GM19238 (cell line): Measurements from ENCODE around the gene ELL3.
A peak's percentile ranks its signal among the peaks of the same experiment; 100 is the strongest.
"Not testable (repeated sequence)": the region's sequence is repeated elsewhere in the genome, so short reads cannot be mapped to it uniquely, and the experiment has no call there.

ENCODE experiments used
- DNase-seq: peaks from one replicate; pipeline ENCODE4 v3.0.0; 2011; ENCODE audit warnings: low spot score; ENCODE audit not compliant: insufficient read length

The ELL3 gene

DNA sequence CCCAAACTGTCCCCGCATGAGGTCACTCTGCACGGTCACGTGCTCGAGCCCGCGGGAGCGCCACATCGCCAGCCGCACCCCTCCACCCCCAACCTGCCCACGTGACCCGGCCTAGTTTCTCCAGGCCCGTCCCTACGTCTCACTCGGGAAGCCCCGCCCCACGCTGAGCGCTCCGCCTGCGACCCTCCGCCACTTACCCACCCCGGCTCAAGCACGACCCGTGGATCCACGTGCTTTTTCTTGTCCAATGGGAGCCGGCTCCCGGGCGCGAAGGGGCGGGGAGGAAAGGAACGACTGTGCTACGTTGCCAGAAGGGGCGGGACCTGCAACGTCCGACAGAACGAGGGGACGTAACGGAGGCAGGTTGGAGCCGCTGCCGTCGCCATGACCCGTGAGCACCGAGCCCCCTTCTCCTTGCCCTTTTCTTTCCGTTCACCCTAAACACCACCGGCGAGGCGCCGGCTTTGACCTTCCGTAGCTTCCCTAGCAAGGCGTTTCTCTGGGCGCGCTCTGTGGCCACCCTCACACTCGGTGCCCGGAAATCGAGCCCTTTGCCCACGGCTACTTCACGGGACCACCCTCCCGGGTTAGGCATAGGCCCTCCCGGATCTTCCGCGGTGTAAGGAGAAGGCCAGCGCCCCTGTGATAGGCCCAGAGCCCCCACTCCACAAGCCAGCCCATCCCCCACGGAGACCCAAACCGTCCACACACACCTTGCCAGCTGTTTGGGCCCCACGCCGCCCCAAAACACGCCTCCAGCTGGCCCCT, 15.4 kb upstream of the ELL3 start, which contains the start of gene SERF2:
Gene SERF2, plus strand, starts transcription at position 328 of the 768 bp plus-strand sequence. Its CDS starts 57 bp downstream, at position 385.
- DNase-seq: peak; percentile 95

DNA sequence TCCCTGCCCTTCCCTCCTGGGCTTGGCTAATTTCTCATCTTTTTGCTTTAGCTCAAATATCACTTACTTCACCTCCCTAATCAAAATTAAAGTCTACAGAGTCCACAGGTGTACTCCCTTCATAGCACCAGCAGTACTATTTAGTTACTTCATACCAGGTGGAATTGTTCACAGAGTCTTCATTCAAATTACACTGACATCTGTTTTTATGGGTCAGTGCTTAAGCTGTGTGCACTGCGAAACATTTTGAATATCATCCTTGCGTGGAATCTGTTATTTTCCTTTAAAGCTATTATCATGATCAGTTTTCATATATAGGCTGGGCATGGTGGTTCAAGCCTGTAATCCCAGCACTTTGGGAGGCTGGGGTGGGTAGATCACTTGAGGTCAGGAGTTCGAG, 12.6 kb upstream of the ELL3 start:
- no peak for DNase-seq

DNA sequence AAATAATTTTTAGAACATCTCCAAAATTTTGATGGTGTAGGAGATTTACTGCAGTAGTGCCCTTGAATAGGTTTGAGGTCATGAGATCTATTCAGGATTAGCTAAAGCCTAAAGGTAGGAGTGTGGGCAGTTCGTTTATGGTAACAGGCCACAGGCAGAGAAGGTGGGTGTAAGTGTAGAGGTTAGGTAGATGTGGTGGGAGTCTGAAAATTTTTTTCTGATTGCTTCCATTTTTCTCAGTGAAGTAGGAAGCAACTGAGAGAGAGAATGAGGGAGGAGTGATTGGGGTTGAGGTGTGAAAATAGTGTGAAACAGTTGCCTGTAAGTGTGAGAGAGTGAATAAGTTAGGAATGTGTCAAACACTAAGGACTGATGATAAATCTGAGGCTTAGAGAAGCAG, 2.2 kb upstream of the ELL3 start:
- DNase-seq: no peak

DNA sequence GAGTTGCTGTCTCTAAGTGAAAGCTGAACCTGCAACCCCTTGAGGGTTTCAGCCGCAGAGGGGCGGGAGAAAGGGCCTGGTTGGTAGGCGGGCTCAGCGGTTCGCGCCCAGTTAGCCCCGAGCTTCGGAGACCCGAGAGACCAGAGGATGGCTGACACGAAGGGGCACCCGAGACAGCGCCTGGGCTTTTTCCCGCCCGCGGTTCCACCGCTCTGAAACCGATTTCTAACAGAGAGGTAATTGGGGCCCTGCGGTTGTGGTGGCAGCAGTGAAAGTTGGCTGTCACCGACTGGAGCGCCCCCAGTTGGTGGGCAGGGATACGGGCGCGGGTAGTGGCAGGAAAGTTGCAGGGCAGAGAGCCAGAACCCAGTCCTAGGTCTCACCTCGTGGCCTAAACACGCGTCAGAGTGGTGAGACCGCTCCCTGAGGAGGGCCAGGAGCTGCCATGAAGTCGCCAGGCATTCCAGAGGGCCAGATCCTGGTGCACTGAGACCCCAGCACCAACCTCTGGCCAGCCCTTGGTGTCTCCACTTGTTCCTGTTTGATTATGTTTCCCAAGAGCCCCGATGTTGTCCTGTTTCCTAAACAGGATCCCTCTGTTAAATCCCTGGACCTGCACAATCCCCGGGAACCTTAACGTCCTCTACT, 625 bp upstream of the ELL3 start:
- peak; percentile 55 for DNase-seq

DNA sequence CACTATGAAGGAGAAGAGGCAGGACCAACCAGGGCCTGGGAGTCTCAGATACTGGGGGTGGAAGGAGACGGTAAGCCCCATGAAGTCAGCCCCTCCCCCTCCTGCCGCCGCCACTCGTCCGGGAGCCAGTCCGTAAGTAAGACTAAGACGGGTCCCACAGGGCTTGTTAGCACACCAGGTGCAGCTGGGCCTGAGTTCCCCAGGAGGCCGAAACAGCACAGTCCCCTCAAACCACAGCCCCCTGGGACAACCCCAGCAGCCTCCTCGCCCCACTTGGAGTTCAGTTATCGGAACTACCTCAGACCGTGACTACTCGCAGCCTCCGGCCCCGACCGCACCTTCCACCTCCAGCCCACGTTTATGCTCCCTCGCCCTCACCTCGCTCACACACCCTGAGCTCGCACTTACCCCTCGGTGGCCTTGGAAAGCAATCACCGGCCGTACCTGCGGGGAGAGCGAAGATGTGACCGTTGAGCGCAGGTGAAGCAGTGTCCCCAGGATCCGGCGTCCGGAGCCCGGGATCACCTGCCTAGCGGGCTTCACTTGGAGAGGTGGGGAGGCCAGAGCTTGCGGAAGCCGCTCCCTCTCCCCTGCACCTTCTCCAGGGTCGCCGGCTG, 557 bp downstream of the ELL3 start:
- DNase-seq: peak; percentile 60

DNA sequence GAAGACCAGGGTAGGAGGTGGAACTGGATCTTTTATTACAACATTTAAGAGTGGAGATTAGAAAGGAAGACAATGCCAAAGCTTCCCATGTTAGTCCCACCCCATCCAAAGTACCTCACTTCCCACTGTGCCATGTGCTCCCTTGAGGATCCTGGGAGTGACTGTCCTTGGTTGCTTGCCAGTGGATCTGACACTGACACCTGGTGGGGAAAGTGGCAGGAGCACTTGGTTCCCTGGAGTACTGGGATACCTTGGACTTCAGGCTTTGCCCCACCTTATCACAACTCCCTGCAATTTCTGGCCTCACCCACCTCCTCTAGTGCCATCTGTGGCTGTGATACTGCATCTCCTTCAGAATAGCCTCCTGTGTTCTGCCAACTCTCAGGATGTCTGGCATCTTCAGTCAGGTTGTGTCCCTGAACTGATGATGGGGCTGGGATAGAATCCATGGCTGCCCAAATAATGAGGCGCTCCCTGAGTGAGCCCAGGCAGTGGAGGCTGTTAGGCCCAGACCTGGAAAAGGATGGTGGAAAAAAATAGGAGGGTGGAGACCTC, 1.3 kb downstream of the ELL3 start:
- no peak for DNase-seq

DNA sequence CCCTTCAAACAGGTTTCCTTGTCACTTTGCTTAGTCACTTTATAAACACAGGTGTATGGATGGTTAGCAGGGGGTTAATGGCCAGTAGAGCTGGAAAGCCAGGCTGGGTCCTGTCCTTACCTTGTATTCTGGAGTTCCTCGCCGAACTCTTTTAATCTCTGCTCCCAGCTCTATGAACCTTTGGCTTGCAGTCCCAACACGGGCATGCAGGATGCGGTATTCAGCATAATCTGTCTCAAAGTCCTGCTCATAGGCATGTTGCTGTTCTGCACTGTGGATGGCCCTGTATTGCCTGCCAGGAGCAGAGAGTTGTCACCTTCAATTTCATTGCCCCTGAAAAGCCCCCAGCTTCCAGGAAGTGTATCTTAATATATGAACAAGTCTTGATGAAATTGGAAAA, 2.7 kb downstream of the ELL3 start:
- no peak for DNase-seq

DNA sequence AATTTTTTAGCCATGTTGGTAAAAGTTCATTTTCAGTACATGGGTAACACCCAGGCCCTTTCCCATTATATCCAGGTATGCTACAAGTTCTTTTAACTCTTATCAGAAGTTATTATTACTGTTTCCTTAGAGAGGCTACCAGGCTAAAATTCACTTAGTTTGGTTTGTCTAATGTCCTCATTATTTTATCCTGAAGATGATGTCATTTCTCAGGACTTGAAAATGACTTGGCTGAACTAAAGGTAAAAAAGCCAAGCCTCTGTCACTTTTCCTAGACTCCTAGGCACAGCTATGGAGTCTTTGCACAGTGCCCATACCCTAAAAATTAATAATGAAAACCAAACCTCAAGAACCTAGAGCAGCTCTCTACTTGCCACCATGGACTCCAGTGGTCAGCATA, 4.1 kb downstream of the ELL3 start:
- no peak for DNase-seq

DNA sequence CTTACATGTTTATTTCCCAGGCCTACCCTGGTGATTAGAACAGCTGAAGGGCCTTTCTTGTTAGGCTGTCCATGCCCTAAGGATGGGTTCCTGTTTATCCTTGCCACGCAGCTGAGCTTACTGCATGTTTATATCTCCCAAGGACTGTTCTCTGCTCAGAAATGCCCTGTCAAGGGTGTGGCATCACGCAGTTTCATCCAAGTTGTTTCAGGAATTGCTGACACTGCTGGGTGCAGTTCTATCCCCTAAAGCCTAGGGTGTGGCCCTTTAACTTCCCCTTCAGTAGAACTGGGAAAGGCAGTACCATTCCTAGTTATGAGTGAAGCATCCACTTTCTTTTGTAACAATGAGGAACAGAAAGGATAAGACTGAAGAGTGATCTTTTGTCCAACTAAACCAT, 5.0 kb downstream of the ELL3 start:
- DNase-seq: no peak

DNA sequence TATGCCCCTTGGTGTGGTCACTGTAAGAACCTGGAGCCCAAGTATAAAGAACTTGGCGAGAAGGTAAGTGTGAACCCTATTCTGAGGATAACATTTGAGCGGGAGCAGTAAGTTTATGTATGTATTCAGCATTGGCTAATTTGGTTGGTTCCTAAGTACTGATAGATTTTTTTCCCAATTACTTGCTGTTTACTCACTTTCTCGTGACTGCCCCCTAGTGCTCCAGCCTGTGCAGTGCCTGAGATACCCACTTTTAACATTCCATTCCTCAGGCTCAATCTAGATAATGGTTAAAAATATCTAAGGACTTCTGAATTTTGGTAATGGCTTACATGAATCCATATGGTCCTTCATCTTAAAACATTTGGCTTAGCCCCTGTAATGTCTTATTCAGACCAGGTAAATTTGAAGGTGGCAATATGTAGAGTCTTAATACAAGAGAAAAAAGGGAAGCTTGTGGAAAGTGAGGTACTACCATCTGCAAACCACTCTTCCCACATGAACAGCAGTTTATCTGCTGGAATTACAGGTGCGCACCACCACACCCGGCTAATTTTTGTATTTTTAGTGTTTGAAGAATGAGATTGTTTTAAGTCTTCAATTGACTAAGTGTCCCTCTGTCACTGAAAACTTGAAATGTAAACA, 7.1 kb downstream of the ELL3 start:
- DNase-seq: peak; percentile 23

DNA sequence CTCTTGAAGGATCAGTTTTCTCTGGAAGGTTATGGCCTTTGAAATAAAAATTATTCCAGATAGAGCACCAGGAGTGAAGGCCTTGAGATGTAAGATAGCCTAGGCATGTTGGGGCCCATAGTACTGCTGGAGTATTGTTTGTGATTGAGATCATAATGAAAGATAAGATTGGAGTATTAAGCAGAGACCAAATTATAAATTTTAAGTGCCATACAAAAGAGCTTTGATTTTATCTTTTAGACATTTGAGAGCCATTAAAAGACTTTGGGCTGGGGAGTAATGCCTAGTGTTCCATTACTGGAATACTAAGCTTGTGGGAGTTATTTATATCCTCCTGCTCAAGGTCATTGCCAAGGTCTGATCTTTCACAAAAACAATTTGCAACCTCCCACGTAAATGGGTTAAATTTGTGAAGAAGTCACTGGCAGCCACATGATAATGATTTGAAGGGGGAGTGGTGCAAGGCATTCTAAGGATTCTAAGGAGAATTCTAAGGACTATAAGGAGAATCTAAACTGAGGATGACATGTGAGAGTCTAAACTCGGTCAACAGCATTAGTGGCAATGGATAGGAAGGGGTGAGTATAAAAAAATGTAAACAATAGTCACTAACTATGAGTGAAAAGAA, 12.8 kb downstream of the ELL3 start:
- DNase-seq: no peak

DNA sequence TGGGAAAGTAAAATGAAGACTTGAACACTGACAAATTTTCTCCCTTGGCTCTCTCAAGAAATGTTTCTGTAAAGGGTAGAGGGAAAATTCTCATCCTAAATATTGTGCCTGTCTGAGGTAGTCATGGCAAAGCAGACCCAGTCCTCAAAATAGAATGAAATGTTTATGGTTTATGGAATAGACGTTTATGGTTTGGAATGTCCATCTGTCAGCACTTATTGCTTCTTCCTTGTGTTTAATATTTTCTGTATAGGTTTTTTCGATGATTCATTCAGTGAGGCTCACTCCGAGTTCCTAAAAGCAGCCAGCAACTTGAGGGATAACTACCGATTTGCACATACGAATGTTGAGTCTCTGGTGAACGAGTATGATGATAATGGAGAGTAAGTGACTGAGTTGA, 13.9 kb downstream of the ELL3 start:
- no peak for DNase-seq

DNA sequence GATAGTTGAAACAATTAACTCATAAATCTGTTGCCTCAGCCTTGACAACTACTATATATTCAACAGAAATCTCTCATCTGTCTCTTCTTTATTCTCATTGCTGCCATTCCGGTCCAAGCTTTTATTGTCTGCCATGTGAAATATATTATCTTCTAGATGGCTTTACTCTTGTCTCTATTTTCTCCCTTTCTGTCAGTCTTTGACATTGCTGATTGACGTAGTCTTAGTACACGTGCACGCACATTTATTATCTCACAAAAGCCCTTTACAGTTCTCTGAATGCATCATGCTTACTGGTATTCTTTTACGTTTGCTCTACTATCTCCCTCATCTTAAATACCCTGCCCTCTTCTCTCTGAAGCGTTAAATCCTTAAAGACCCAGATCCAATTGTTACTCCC, 24.9 kb downstream of the ELL3 start:
- no peak for DNase-seq

DNA sequence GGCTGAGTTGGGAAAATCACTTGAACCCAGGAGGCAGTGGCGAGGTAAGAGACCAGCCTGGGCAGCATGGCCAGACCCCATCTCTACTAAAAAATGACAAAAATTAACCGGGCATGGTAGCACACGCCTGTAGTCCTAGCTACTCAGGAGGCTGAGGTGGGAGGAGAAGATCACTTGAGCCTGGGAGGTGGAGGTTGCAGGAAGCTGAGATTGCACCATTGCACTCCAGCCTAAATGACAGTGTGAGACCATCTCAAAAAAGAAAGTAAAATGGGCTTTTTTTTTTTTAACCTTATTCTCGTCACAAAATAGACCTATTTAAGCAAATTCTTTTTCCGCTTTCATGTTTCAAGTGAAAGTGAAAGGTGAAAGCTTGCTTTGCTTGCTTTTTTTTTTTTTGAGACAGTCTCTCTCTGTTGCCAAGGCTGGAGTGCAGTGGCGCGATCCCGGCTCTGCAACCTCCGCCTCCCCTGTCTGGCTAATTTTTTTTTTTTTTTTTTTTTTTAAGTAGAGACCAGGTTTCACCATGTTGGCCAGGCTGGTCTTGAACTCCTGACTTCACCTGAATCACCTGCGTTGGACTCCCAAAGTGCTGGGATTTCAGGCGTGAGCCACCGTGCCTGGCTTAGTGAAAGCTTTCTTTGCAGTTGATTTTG, 26.9 kb downstream of the ELL3 start:
- DNase-seq: peak; percentile 37

DNA sequence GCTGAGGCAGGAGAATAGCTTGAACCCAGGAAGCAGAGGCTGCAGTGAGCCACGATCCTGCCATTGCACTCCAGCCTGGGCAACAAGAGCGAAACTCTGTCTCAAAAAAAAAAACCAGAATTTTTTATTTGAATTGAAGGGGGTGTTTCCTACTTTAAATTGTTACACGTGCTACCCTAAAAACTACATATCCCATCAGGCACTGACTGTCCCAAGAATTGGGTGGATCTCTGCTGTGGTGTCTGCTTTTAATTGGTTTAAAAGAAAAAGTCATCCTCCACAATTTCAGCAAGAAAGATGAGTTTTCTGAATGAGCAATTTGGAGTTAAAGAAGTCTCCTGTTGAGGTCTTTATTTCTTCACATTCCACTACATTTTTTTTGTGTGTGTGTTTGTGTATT, 28.4 kb downstream of the ELL3 start:
- no peak for DNase-seq

DNA sequence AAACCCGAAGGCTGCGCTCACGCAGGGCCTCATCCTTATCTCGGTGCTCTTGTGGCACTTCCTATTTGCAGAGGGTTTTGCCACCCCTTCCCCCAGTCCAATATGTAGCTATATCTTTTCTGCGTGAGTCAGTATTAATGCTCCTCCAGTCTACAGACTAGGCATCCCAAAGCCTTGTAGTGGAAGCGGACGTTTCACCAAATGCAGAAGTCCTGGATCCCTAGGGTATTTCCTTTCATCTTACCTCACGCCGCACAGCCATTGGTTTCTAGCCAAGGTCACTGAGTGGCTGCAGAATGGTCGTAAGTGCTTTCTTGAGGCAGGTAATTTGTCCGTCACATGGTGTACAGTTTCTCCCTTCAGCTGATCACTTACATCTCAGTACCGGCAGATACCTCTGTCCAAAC, 29.9 kb downstream of the ELL3 start:
- not testable (repeated sequence) for DNase-seq

DNA sequence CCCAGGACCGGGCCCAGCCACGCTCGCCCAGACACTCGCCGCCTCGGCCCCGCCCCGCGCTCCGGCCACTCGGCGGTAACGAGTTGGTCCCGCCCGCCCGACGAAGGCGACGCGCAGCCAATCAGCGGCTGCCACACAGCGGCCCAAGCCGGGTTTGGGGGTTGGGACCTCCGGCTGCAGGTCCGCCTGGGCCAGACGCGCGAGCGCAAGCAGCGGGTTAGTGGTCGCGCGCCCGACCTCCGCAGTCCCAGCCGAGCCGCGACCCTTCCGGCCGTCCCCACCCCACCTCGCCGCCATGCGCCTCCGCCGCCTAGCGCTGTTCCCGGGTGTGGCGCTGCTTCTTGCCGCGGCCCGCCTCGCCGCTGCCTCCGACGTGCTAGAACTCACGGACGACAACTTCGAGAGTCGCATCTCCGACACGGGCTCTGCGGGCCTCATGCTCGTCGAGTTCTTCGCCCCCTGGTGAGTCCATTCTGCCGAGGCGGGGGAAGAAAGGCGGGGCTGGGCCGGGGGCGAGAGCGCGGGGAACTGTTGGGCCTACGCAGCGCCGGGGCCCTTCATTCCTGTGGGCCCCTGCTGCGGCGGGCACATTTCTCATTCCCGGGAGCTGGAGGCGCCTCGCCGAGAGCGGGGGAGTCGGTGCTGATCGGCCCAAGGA, 30.4 kb downstream of the ELL3 start, which contains the start of gene PDIA3:
Gene PDIA3, plus strand, starts transcription at position 194 of the 658 bp plus-strand sequence. Its CDS starts 102 bp downstream, at position 296.
- DNase-seq: peak; percentile 77

DNA sequence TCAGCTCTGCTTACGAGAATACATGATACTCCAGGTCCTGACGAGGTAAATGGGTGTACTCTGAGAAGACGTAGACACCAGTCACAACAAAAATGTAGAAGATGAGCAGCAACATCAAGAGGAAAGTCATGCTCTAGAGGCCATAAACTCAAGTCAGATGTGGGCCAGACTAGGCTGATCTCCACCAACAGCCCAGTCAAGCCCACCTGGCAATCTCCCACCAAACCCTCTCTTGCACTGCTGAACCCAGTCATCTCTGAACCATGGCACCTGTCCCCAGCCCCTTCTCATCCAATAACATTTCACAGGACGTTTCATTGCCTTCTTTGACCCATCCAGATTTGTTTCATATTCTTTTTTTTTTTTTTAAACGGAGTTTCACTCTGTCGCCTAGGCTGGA, 41.4 kb downstream of the ELL3 start:
- no peak for DNase-seq

DNA sequence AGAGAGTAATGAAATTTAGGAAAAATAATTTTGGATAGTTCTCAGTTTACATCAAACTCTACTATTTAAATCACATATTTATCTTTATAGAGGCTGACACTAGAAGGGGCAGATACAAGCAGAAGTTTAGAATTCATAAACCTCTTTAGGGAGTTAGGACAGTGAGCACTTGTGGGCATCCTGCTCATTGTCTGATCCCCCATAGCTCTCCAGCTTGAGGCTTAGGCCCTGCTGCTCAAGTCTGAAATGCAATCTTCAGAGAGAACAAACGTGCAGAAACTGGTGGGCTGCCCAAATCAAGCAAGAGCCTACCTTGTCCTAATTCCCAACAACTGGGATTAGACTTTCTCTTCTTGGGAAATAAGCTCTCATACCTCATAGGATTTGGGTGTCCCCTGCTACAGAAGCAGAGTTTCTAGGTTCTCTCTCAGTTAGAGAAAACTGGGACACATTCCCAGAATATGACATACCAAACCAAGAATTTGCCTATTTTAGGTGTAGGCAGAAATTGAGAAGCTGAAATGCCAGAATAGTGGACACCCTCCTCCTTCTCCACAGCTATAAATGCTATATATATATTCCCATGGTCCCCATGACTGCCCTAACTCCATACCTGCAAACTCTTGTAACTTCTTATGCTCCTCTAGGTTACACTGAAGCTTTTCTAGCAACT, 48.6 kb downstream of the ELL3 start:
- not testable (repeated sequence) for DNase-seq

DNA sequence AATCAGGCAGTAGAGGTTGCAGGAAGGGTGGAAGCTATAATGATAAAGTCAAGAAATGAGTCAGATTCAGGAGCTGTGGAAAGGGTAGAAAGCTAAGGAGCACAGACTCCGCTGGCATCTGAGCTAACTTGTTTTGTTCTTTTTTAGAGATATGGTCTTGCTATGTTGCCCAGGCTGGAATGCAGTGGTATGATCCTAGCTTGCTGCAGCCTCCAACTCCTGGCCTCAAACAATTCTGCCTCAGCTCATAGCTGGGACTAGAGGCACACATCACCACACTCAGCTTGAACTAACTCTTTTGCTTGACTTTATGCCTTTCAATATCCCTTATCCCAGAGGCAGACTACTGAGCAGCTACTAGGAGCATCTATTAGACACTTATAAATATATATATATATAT, 50.5 kb downstream of the ELL3 start:
- DNase-seq: not testable (repeated sequence)
